Neural progenitor cell (in vitro differentiated cells): ENCODE measurements around the gene FAM53B.

Source experiments
- CTCF ChIP-seq: fragments of 200-600 bp; sonication (generic); IDR thresholded peaks from 2 replicates; pipeline ENCODE4 v1.5.1; 2017; ENCODE audit warnings: antibody characterized with exemption, mild to moderate bottlenecking
- EZH2 ChIP-seq: fragments of 200-600 bp; sonication (generic); IDR thresholded peaks from 2 replicates; pipeline ENCODE4 v1.6.1; 2017; ENCODE audit warnings: antibody characterized with exemption, mild to moderate bottlenecking, moderate library complexity

DNA sequence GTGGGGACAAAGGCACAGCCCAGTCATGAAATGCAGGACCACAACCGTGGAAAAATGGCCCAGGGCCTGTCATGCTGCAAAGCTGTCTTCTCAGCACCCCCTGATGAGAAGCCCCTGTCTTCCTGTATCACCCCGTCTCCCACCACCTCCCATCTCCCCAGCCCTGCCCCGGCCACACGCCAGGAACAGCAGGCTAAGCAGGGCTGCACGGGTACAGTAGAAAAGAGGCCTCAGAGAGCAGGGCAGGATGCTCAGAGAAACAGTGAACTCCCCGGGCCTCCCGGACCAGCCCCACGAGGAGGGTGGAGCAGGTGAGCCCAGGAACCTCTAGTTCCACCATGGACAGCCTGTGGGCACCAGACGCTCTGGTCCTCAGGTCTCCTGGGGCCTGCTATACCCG is 77.7 kb downstream of the FAM53B start:
- TF ChIP-seq CTCF (no peak), EZH2 (no peak)
